ENCODE results near the gene TFG.

Gene TFG

GRCh38 chr3:100700708-100701107 lies 8.6 kb upstream of the TFG start:
- DNase-seq (ENCODE audit: insufficient read length, low spot score) = no peak
- TF ChIP-seq, protein P1, sequence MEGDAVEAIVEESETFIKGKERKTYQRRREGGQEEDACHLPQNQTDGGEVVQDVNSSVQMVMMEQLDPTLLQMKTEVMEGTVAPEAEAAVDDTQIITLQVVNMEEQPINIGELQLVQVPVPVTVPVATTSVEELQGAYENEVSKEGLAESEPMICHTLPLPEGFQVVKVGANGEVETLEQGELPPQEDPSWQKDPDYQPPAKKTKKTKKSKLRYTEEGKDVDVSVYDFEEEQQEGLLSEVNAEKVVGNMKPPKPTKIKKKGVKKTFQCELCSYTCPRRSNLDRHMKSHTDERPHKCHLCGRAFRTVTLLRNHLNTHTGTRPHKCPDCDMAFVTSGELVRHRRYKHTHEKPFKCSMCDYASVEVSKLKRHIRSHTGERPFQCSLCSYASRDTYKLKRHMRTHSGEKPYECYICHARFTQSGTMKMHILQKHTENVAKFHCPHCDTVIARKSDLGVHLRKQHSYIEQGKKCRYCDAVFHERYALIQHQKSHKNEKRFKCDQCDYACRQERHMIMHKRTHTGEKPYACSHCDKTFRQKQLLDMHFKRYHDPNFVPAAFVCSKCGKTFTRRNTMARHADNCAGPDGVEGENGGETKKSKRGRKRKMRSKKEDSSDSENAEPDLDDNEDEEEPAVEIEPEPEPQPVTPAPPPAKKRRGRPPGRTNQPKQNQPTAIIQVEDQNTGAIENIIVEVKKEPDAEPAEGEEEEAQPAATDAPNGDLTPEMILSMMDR (IDR thresholded peaks at IDR 0.05; ENCODE audit: insufficient read depth, missing control alignments) = no peak
- no peak for FAIRE-seq

GRCh38 chr3:100702082-100702979 lies 7.0 kb upstream of the TFG start:
- no peak for FAIRE-seq
- TF ChIP-seq, protein P1 (IDR thresholded peaks at IDR 0.05; ENCODE audit: insufficient read depth, missing control alignments) = no peak
- no peak for DNase-seq (ENCODE audit: insufficient read length, low spot score)

DNA sequence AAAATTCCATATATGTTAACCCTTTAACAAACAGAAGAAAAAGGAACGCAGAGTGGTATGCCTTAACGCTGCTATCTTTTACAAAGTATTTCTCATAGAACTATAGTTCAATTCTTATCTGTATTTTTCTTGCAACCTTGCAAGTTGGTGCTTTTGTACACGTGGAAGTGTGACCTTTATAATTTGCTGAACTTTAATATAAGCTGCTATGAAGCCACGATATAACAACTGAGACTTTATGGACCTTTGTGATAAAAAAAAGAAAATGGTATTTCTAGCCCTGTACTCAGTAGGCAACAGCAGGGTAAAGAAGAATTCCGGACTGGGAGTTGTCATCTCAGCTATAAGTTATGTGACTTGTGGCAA lies 6.3 kb upstream of the TFG start:
- DNase-seq (ENCODE audit: insufficient read length, low spot score) = no peak
- no peak for FAIRE-seq
- TF ChIP-seq, protein P1 (IDR thresholded peaks at IDR 0.05; ENCODE audit: insufficient read depth, missing control alignments) = no peak

GRCh38 chr3:100703865-100704264 lies 5.4 kb upstream of the TFG start:
- TF ChIP-seq, protein P1 (IDR thresholded peaks at IDR 0.05; ENCODE audit: insufficient read depth, missing control alignments) = no peak
- DNase-seq (ENCODE audit: insufficient read length, low spot score) = no peak
- FAIRE-seq = no peak

- DNase-seq (ENCODE audit: insufficient read length, low spot score) (no peak), FAIRE-seq (no peak)
- TF ChIP-seq, protein P1 (IDR thresholded peaks at IDR 0.05; ENCODE audit: insufficient read depth, missing control alignments) = no peak
Measured at GRCh38 chr3:100706365-100706764, 2.9 kb upstream of the TFG start.

- FAIRE-seq (no peak), DNase-seq (ENCODE audit: insufficient read length, low spot score) (no peak)
- TF ChIP-seq, protein P1 (IDR thresholded peaks at IDR 0.05; ENCODE audit: insufficient read depth, missing control alignments) = no peak
Measured at GRCh38 chr3:100708644-100708988, 678 bp upstream of the TFG start.

- no peak for DNase-seq (ENCODE audit: insufficient read length, low spot score)
- FAIRE-seq = no peak
- TF ChIP-seq, protein P1 (IDR thresholded peaks at IDR 0.05; ENCODE audit: insufficient read depth, missing control alignments) = peak; percentile 13
Measured at GRCh38 chr3:100709842-100710260, 557 bp downstream of the TFG start.

Data from D721Med (cell line).